K562 (cell line): Measurements from ENCODE around the gene HLA-E. TPM values are rescaled to one million over a fixed set of nuclear protein-coding genes. Genes with fewer than 3 reads are reported as not detected.

Source experiments
- ARNT ChIP-seq, 2 experiments: fragments of 450-650 bp; IDR thresholded peaks; 2 replicates each; pipeline ENCODE4 v1.6.1; 2016; ENCODE audit warnings: mild to moderate bottlenecking in 1 of 2
- BRD4 ChIP-seq: fragments of 200-600 bp; sonication (generic); IDR thresholded peaks from 2 replicates; pipeline ENCODE4 v1.6.1; 2017; ENCODE audit warnings: inconsistent platforms
- BRF1 ChIP-seq: IDR thresholded peaks from 3 replicates; pipeline ENCODE4 v1.6.1; 2011; ENCODE audit warnings: borderline replicate concordance, mild to moderate bottlenecking; ENCODE audit not compliant: insufficient read length; ENCODE audit errors: extremely low read depth
- C11orf30 ChIP-seq: fragments of 450-650 bp; IDR thresholded peaks from 2 replicates; pipeline ENCODE4 v1.6.1; 2016; ENCODE audit warnings: low read depth, mild to moderate bottlenecking
- CBX8 ChIP-seq: fragments of 200-600 bp; sonication (generic); IDR thresholded peaks from 2 replicates; pipeline ENCODE4 v1.6.1; 2012; ENCODE audit warnings: borderline replicate concordance, mixed run types, low read depth, mild to moderate bottlenecking, moderate library complexity, mixed read lengths, low read length, control low read depth, inconsistent platforms; ENCODE audit not compliant: poor library complexity, severe bottlenecking; ENCODE audit errors: extremely low read depth
- EGR1 ChIP-seq: fragments of 450-650 bp; conservative IDR thresholded peaks from 2 replicates; pipeline ENCODE4 v1.6.1; 2017; ENCODE audit warnings: mild to moderate bottlenecking
- EWSR1 ChIP-seq: fragments of 450-650 bp; IDR thresholded peaks from 2 replicates; pipeline ENCODE4 v1.6.1; 2018; ENCODE audit warnings: borderline replicate concordance, mild to moderate bottlenecking, low read depth, moderate library complexity; ENCODE audit not compliant: partially characterized antibody
- FOXM1 ChIP-seq, 2 experiments: fragments of 450-650 bp in 1 of 2; sonication (generic) in 1 of 2; formaldehyde crosslinking in 1 of 2; IDR thresholded peaks; 2 replicates each; pipeline versions ENCODE4 v1.6.1 to v1.9.0; 2017 to 2022; ENCODE audit warnings: low read depth in 2 of 2, mild to moderate bottlenecking in 2 of 2, missing genetic modification reagents in 1 of 2, moderate library complexity in 1 of 2
- FOXP1 ChIP-seq: sonication (generic); formaldehyde crosslinking; IDR thresholded peaks from 2 replicates; pipeline ENCODE4 v1.8.0; 2022; ENCODE audit warnings: mild to moderate bottlenecking, missing genetic modification reagents
- HMG20B ChIP-seq: fragments of 250-450 bp; sonication (Bioruptor Pico); IDR thresholded peaks from 2 replicates; pipeline ENCODE4 v1.5.0; 2021; ENCODE audit warnings: mild to moderate bottlenecking
- MCM2 ChIP-seq: fragments of 450-650 bp; IDR thresholded peaks from 2 replicates; pipeline ENCODE4 v1.6.1; 2017; ENCODE audit warnings: low read depth, mild to moderate bottlenecking
- NCOR1 ChIP-seq: fragments of 450-650 bp; IDR thresholded peaks from 2 replicates; pipeline ENCODE4 v1.6.1; 2016; ENCODE audit warnings: mild to moderate bottlenecking, moderate library complexity
- NRF1 ChIP-seq, 2 experiments: fragments of 450-650 bp; IDR thresholded peaks in 1 of 2; conservative IDR thresholded peaks in 1 of 2; 2 replicates each; pipeline ENCODE4 v1.6.1; 2014; ENCODE audit warnings: mild to moderate bottlenecking in 2 of 2
- POLR2G ChIP-seq: fragments of 200-400 bp; formaldehyde crosslinking; IDR thresholded peaks from 2 replicates; pipeline ENCODE4 v1.6.1; 2017; ENCODE audit warnings: low read depth, mild to moderate bottlenecking, antibody characterized with exemption, low read length, moderate library complexity
- PTRF ChIP-seq: fragments of 450-650 bp; IDR thresholded peaks from 2 replicates; pipeline ENCODE4 v1.6.1; 2016; ENCODE audit warnings: mild to moderate bottlenecking, missing genetic modification characterization, missing compliant biosample characterization
- RBFOX2 ChIP-seq: fragments of 200-400 bp; formaldehyde crosslinking; IDR thresholded peaks from 2 replicates; pipeline ENCODE4 v1.6.1; 2017; ENCODE audit warnings: low read depth, mild to moderate bottlenecking, low read length, moderate library complexity
- SRF ChIP-seq, 2 experiments: fragments of 250-450, 450-650 bp in 1 of 2; sonication (Bioruptor Pico) in 1 of 2; sonication (generic) in 1 of 2; formaldehyde crosslinking; IDR thresholded peaks; 2 replicates each; pipeline versions ENCODE4 v1.5.0 to v1.5.1; 2020 to 2022; ENCODE audit warnings: mild to moderate bottlenecking in 1 of 2, missing genetic modification reagents in 1 of 2
- TAF9B ChIP-seq: fragments of 450-650 bp; IDR thresholded peaks from 2 replicates; pipeline ENCODE4 v1.6.1; 2018; ENCODE audit warnings: mild to moderate bottlenecking; ENCODE audit not compliant: partially characterized antibody
- TCF3 ChIP-seq: sonication (generic); formaldehyde crosslinking; IDR thresholded peaks from 2 replicates; pipeline ENCODE4 v1.4.0; 2020; ENCODE audit warnings: mild to moderate bottlenecking, missing genetic modification reagents
- TCF7 ChIP-seq: sonication (generic); IDR thresholded peaks from 2 replicates; pipeline ENCODE4 v1.6.1; 2016; ENCODE audit warnings: antibody characterized with exemption, borderline replicate concordance
- TEAD2 ChIP-seq: fragments of 450-650 bp; IDR thresholded peaks from 2 replicates; pipeline ENCODE4 v1.6.1; 2016; ENCODE audit warnings: missing genetic modification characterization, control low read depth, missing compliant biosample characterization
- ZC3H8 ChIP-seq: fragments of 450-650 bp; IDR thresholded peaks from 2 replicates; pipeline ENCODE4 v1.6.1; 2017
- ZNF253 ChIP-seq: fragments of 250-450 bp; sonication (Bioruptor Pico); conservative IDR thresholded peaks from 2 replicates; pipeline ENCODE4 v1.6.1; 2021; ENCODE audit warnings: mild to moderate bottlenecking
- ZNF324 ChIP-seq: fragments of 250-450 bp; sonication (Bioruptor Pico); IDR thresholded peaks from 2 replicates; pipeline ENCODE4 v1.4.0; 2020; ENCODE audit warnings: mild to moderate bottlenecking
- ZNF445 ChIP-seq: fragments of 250-450 bp; sonication (Bioruptor Pico); IDR thresholded peaks from 2 replicates; pipeline ENCODE4 v1.4.0; 2020; ENCODE audit warnings: low read depth, mild to moderate bottlenecking, moderate library complexity
- ZNF75A ChIP-seq: fragments of 450-650 bp; formaldehyde crosslinking; IDR thresholded peaks from 2 replicates; pipeline ENCODE4 v1.4.0; 2020; ENCODE audit warnings: mild to moderate bottlenecking
- polyA plus RNA-seq, 8 experiments: library from polyadenylated mRNA; depleted of rRNA in 4 of 8; stranded (reverse) in 5 of 8; unstranded in 3 of 8; fragments of >200 nt; fragmentation: Nextera tagmentation in 2 of 8; fragmentation: Illumina TruSeq in 1 of 8; extraction: Ambion mirVana in 2 of 8; extraction: Trizol in 1 of 8; gene quantifications; 2 replicates each; pipeline versions ENCODE4 v1.2.1 to v1.2.3, GENCODE V29; 2011 to 2014; ENCODE audit warnings: inconsistent platforms in 1 of 8, missing spikeins in 1 of 8
- total RNA-seq, 7 experiments: library from RNA; depleted of rRNA in 6 of 7; stranded (reverse); fragments of >200 nt in 6 of 7; fragmentation: Illumina TruSeq in 2 of 7; extraction: Trizol in 2 of 7; gene quantifications; 2 replicates each; pipeline versions ENCODE4 v1.2.1 to v1.2.3, GENCODE V29; 2011 to 2021; ENCODE audit warnings: low replicate concordance in 1 of 7
- TF ChIP-seq, protein P1 (sequence below): IDR thresholded peaks from 3 replicates; pipeline ENCODE4 v1.6.1; 2011; ENCODE audit warnings: borderline replicate concordance, mild to moderate bottlenecking, moderate library complexity; ENCODE audit not compliant: insufficient read length; ENCODE audit errors: extremely low read depth

The HLA-E gene
- total and polyA plus RNA-seq, 9 of the 15 experiments (the other 6 are each of a cell fraction or from before 2014, with no cell fraction given), result 3.2 to 39.9 (median 26.8) TPM

DNA sequence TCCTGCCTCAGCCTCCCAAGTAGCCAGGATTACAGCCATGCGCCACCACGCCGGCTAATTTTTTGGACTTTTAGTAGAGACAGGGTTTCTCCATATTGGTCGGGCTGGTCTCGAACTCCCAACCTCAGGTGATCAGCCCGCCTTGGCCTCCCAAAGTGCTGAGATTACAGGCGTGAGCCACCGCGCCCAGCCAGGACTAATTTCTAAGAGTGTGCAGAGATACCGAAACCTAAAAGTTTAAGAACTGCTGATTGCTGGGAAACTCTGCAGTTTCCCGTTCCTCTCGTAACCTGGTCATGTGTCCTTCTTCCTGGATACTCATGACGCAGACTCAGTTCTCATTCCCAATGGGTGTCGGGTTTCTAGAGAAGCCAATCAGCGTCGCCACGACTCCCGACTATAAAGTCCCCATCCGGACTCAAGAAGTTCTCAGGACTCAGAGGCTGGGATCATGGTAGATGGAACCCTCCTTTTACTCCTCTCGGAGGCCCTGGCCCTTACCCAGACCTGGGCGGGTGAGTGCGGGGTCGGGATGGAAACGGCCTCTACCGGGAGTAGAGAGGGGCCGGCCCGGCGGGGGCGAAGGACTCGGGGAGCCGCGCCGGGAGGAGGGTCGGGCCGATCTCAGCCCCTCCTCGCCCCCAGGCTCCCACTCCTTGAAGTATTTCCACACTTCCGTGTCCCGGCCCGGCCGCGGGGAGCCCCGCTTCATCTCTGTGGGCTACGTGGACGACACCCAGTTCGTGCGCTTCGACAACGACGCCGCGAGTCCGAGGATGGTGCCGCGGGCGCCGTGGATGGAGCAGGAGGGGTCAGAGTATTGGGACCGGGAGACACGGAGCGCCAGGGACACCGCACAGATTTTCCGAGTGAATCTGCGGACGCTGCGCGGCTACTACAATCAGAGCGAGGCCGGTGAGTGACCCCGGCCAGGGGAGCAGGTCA, at the start of gene HLA-E (continued):
- no peak; the same call in 1 of the 2 replicates for TF ChIP-seq TCF3 (CRISPR knock-in tag)
- TF ChIP-seq CBX8, result no peak
- TF ChIP-seq ZC3H8, result no peak
- no peak for TF ChIP-seq NCOR1
- TF ChIP-seq HMG20B (CRISPR knock-in tag), result no peak
- no peak for TF ChIP-seq ZNF253 (CRISPR knock-in tag)
- no peak for TF ChIP-seq ZNF75A (CRISPR knock-in tag)
- no peak; the same call in 1 of the 2 replicates for TF ChIP-seq FOXP1 (CRISPR knock-in tag)
- TF ChIP-seq TEAD2 (tag), result no peak
- peak; percentile 41; the same call in 1 of the 2 replicates for TF ChIP-seq EGR1
- TF ChIP-seq MCM2, result no peak
- peak; percentile 67 to 75; a peak in 3 of 4 replicates for TF ChIP-seq NRF1 (conservative IDR thresholded peaks at IDR 0.05 in 1 of 2, IDR thresholded peaks at IDR 0.05 in 1 of 2)
- TF ChIP-seq ZNF445, result 0 out of 2 replicates have a peak, but pooled peaks have one; percentile 47
- no peak; the same call in 1 of the 2 replicates for TF ChIP-seq FOXM1 (IDR thresholded peaks at IDR 0.05; ENCODE audit: low read depth)
- TF ChIP-seq FOXM1 (CRISPR knock-in tag; IDR thresholded peaks at IDR 0.05; ENCODE audit: low read depth), result no peak
- peak; percentile 92 for TF ChIP-seq C11orf30
- no peak for TF ChIP-seq TCF7
- TF ChIP-seq ZNF324, result no peak
- TF ChIP-seq PTRF (tag), result no peak
- TF ChIP-seq EWSR1, result no peak
- TF ChIP-seq SRF (CRISPR knock-in tag; IDR thresholded peaks at IDR 0.05), result peak in 1 of 2 experiments; percentile 15; a peak in 1 of 4 replicates
- TF ChIP-seq, protein P1, sequence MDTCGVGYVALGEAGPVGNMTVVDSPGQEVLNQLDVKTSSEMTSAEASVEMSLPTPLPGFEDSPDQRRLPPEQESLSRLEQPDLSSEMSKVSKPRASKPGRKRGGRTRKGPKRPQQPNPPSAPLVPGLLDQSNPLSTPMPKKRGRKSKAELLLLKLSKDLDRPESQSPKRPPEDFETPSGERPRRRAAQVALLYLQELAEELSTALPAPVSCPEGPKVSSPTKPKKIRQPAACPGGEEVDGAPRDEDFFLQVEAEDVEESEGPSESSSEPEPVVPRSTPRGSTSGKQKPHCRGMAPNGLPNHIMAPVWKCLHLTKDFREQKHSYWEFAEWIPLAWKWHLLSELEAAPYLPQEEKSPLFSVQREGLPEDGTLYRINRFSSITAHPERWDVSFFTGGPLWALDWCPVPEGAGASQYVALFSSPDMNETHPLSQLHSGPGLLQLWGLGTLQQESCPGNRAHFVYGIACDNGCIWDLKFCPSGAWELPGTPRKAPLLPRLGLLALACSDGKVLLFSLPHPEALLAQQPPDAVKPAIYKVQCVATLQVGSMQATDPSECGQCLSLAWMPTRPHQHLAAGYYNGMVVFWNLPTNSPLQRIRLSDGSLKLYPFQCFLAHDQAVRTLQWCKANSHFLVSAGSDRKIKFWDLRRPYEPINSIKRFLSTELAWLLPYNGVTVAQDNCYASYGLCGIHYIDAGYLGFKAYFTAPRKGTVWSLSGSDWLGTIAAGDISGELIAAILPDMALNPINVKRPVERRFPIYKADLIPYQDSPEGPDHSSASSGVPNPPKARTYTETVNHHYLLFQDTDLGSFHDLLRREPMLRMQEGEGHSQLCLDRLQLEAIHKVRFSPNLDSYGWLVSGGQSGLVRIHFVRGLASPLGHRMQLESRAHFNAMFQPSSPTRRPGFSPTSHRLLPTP, result peak; percentile 69
- TF ChIP-seq TAF9B, result no peak
- no peak for TF ChIP-seq BRF1
- peak; percentile 90 for TF ChIP-seq RBFOX2
- TF ChIP-seq POLR2G, result peak; percentile 90
- TF ChIP-seq ARNT (IDR thresholded peaks at IDR 0.05), result peak in 1 of 2 experiments; percentile 91; a peak in 2 of 4 replicates
- no peak for TF ChIP-seq BRD4
